Adrenal gland (tissue), 12 donors: ENCODE data around the gene ANKS1B. TPM values are rescaled to one million over a fixed set of nuclear protein-coding genes. Genes with fewer than 3 reads are reported as not detected.

ENCODE experiments used
- DNase-seq, 7 donors: peaks; one replicate each; pipeline ENCODE4 v3.0.0-alpha.2; 2019 to 2020
- H3K27ac ChIP-seq, 5 donors: fragments of 200-600 bp; sonication (generic) in 4 of 5; 1 replicate in 3 of 5; 2 replicates in 2 of 5; pipeline versions ENCODE4 v1.5.1 to v1.8.0; 2016 to 2020; ENCODE audit warnings: mild to moderate bottlenecking in 1 of 5
- H3K27me3 ChIP-seq: fragments of 200-600 bp; 2 replicates; pipeline ENCODE4 v1.8.0; 2021
- H3K36me3 ChIP-seq, 2 donors: fragments of 200-600 bp; replicated peaks in 1 of 2; 1 replicate in 1 of 2; 2 replicates in 1 of 2; pipeline versions ENCODE4 v1.5.1 to v1.8.0; 2018 to 2022
- H3K4me1 ChIP-seq, 2 donors: fragments of 200-600 bp; replicated peaks in 1 of 2; 1 replicate in 1 of 2; 2 replicates in 1 of 2; pipeline versions ENCODE4 v1.5.1 to v1.8.0; 2018 to 2021
- H3K4me3 ChIP-seq, 4 donors: fragments of 200-600 bp; sonication (generic) in 3 of 4; one replicate each; pipeline ENCODE4 v1.5.1; 2016 to 2018
- H3K9me3 ChIP-seq, 3 donors: fragments of 200-600 bp; sonication (generic) in 1 of 3; replicated peaks in 1 of 3; 1 replicate in 2 of 3; 2 replicates in 1 of 3; pipeline versions ENCODE4 v1.5.1 to v1.8.0; 2016 to 2021
- CTCF ChIP-seq, 6 experiments: fragments of 450-650 bp in 4 of 6; fragments of 200-600 bp in 2 of 6; sonication (generic) in 1 of 6; IDR thresholded peaks; 1 replicate in 5 of 6; 2 replicates in 1 of 6; pipeline versions ENCODE4 v1.5.1 to v1.8.0; 2016 to 2021; ENCODE audit warnings: antibody characterized with exemption in 6 of 6, mild to moderate bottlenecking in 2 of 6, moderate library complexity in 1 of 6
- POLR2A ChIP-seq, 2 donors: fragments of 450-650 bp; IDR thresholded peaks; one replicate each; pipeline ENCODE4 v1.6.1; 2017; ENCODE audit warnings: antibody characterized with exemption in 2 of 2, mild to moderate bottlenecking in 2 of 2, moderate library complexity in 1 of 2
- WGBS, 4 donors: extraction: QIAGEN DNeasy Blood & Tissue Kit in 2 of 4; methylation state at CpG; one replicate each; pipeline versions ENCODE4 v1.1.5 to v1.1.7; 2013 to 2017; 5-methylcytosine and 5-hydroxymethylcytosine counted together
- intact Hi-C, 2 donors: fragments of 100-400 bp; cut with DNase I; formaldehyde crosslinking; loops; one replicate each; pipeline versions ENCODE4 v1.14.1 to v1.15.0; 2022 to 2023
- polyA plus RNA-seq, 3 donors: library from polyadenylated mRNA; stranded (reverse); fragments of 200-250 nt in 2 of 3; fragments of 350-450 nt in 1 of 3; fragmentation: Illumina TruSeq in 1 of 3; extraction: RNeasy Lipid Tissue Mini Kit (QIAGEN cat#74804) in 1 of 3; gene quantifications; one replicate each; pipeline ENCODE4 v1.2.3, GENCODE V29; 2013 to 2014
- total RNA-seq, 9 donors: library from RNA; depleted of rRNA in 4 of 9; stranded (reverse); fragments of >200 nt in 4 of 9; fragments of 120-200 nt in 1 of 9; fragmentation: NEBNext Ultra II Directional in 1 of 9; extraction: Animal tissue kit (Norgen Biotek cat#: 25700) in 1 of 9; gene quantifications; one replicate each; pipeline versions ENCODE4 v1.1.0 to v1.2.4, GENCODE V29; 2013 to 2023
- donor health status: healthy with polysubstance abuse.
- donor health status: Bipolar disorder and iron deficiency.
- donor health status: DM: yes; HTN: yes; CAD: no.
- donor health status: DM: no; HTN: no; CAD: no.
- donor health status: DM: no; HTN: no; CAD: no.
- donor health status: DM: yes; HTN: yes; CAD: no.

ANKS1B gene
- total and polyA plus RNA-seq, 12 donors = 1.3 to 28.1 (median 8.0) TPM

GRCh38 chr12:98868076-98868475, 1116.7 kb downstream of the ANKS1B start:
- H3K27ac ChIP-seq = no peak overlapping the region
- no peak overlapping the region for H3K4me3 ChIP-seq
- no peaks in the 10 kb centered on the region for H3K4me1 ChIP-seq
- DNase-seq = no peak
- 79 to 88% (median 84%) methylated on average over 6 of the region's 6 CpGs for WGBS, 4 donors
- no peaks in the 10 kb centered on the region for H3K36me3 ChIP-seq
- H3K27me3 ChIP-seq = no peaks in the 10 kb centered on the region
- TF ChIP-seq POLR2A (IDR thresholded peaks at IDR 0.05) (no peak), CTCF (IDR thresholded peaks at IDR 0.05) (no peak)
- H3K9me3 ChIP-seq = no peaks in the 10 kb centered on the region
- intact Hi-C loops = no loop called here

DNA sequence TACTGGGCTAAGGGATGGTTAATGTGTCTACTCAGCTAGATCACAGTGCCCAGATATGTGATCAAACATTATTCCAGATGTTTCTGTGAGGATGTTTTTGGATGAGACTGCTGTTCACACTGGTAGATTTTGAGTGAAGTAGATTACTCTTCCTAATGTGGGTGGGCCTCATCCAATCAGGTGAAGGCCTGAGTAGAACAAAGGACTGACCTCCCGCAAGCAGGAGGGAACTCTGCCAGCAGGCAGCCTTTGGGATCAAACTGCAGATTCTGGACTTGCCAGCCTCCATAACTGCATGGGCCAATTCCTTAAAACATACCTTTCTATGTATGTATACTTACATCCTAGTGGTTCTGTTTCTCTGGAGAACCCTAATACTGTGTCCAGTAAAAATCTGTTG, 1120.4 kb downstream of the ANKS1B start:
- Histone ChIP-seq H3K27me3 (no peaks in the 10 kb centered on the region), H3K4me1 (no peaks in the 10 kb centered on the region), H3K27ac (no peak overlapping the region), H3K4me3 (no peak overlapping the region), H3K36me3 (no peaks in the 10 kb centered on the region), H3K9me3 (no peaks in the 10 kb centered on the region)
- WGBS, 4 donors = 0 to 100% (median 94%) methylated on average over 1 of the region's 1 CpG
- DNase-seq = no peak
- intact Hi-C loops = no loop called here
- TF ChIP-seq CTCF (IDR thresholded peaks at IDR 0.05) (no peak), POLR2A (IDR thresholded peaks at IDR 0.05) (no peak)

GRCh38 chr12:98863167-98863566, 1121.6 kb downstream of the ANKS1B start:
- Histone ChIP-seq H3K4me1 (no peaks in the 10 kb centered on the region), H3K27me3 (no peaks in the 10 kb centered on the region), H3K36me3 (no peaks in the 10 kb centered on the region), H3K4me3 (no peak overlapping the region), H3K27ac (no peak overlapping the region), H3K9me3 (no peaks in the 10 kb centered on the region)
- WGBS, 4 donors = 80 to 90% (median 84%) methylated on average over 3 of the region's 3 CpGs
- DNase-seq = no peak
- intact Hi-C loops = no loop called here
- TF ChIP-seq POLR2A (IDR thresholded peaks at IDR 0.05) (no peak), CTCF (IDR thresholded peaks at IDR 0.05) (no peak)

DNA sequence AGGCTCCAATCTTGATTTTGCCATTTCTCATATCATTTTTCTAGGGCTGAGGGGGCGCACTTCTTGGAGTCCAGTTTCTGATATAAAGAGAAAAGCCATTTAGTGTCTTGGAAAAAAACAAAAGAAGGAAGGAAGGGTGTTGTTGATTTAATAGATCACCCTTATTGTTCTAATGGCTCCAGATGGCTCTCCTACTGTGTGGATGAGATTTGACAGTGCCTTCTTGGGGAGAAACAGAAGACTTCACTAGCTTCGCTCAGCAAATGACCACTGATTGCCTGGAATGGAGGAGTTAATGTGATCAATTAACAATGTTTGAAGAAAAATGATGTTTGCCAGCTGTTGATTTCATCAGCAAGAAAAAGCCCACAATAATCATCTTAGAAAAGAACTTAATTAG, 1123.5 kb downstream of the ANKS1B start:
- Histone ChIP-seq H3K27me3 (no peaks in the 10 kb centered on the region), H3K4me1 (no peaks in the 10 kb centered on the region), H3K4me3 (no peak overlapping the region), H3K27ac (no peak overlapping the region), H3K9me3 (no peaks in the 10 kb centered on the region), H3K36me3 (no peaks in the 10 kb centered on the region)
- TF ChIP-seq POLR2A (IDR thresholded peaks at IDR 0.05) (no peak), CTCF (IDR thresholded peaks at IDR 0.05) (no peak)
- no peak for DNase-seq
- 80 to 90% (median 85%) methylated on average over 2 of the region's 2 CpGs for WGBS, 4 donors
- intact Hi-C loops = no loop called here
